Midbrain (tissue), 1 donor: ENCODE measurements around the gene SCRT2.
"Not testable (repeated sequence)": the region's sequence is repeated elsewhere in the genome, so short reads cannot be mapped to it uniquely, and the experiment has no call there.

Experiments used
- DNase-seq: peaks from one replicate; lab custom pipeline; 2025; lab: John Stamatoyannopoulos, UW

Gene SCRT2

DNA sequence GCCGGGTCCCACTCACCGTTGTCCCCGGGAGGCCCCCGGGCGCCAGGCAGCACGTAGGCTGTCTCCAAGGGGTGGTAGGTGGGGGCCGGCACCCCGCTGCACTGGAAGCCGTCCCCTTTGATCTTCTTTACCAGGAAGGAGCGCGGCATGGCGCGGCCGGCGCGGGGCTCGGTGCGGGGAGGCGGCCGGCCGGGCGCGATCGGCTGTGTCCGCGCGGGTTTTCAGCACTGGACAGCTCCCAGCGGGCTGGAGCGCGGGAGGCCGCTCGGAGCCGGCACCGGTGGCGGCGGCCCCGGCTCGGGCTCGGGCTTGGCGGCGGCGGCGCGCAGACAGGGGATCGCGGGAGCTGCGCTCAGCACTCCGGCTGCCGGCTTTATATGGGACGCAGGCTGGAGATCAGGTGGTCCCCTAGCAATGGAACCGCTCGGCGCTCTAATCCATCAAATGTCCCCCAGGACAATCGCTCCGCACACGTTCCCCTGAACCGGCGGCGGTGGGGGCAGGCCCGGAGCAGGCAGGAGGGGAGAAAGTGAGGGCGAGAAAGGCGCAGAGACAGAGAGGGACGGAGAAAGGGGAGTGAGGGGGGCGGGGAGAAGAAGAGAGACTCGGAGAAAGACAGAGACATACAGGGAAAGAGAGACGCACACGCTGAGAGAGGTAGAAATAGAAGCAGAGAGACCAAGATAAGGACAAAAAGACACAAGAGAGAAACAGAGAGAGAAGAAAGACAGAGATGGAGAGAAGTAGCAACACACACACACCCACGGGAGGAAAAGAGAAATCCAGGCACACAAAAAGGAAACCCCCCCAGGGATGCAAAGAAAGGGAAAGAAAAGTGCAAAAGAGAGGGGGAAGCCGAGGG is at the start of gene SCRT2:
Gene SCRT2, minus strand, starts transcription at position 350 of the 862 bp plus-strand sequence. Its CDS starts 201 bp downstream, at position 149.
- peak; percentile 74 for DNase-seq

DNA sequence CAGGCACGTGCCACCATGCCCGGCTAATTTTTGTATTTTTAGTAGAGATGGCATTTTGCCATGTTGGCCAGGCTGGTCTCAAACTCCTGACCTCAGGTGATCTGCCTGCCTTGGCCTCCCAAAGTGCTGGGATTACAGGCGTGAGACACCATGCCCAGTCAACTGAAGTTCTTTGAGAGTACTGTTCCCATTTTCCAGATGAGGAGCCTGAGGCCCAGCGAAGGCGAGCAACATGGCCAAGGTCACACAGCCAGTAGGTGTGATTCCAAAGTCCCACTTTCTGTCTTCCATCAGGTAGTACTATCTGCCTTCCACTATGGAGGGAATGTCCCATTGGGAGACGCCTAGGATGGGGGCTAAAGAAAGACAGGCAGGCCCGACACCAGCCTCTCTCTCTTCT is 49.2 kb upstream of the SCRT2 start:
- not testable (repeated sequence) for DNase-seq

DNA sequence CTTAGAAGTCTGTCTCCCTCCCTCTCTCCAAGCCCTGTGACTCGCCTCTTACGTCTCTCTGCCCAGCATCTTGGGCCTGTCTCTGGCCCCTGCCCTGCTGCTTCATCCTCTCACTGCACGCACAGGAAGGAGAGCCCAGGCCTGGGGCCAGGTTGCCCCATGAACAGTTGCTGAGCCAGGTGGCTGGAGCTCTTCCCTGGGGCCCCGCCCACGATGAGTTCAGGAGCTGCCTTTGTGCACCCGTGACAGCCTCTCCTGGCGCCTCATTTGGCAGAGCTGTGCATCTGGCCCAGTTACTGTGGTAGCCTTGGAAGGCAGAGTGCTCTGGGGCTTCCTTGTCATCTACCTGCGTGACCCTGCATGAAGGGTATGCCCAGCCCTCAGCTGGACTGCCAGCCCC is 48.2 kb upstream of the SCRT2 start:
- DNase-seq = no peak

DNA sequence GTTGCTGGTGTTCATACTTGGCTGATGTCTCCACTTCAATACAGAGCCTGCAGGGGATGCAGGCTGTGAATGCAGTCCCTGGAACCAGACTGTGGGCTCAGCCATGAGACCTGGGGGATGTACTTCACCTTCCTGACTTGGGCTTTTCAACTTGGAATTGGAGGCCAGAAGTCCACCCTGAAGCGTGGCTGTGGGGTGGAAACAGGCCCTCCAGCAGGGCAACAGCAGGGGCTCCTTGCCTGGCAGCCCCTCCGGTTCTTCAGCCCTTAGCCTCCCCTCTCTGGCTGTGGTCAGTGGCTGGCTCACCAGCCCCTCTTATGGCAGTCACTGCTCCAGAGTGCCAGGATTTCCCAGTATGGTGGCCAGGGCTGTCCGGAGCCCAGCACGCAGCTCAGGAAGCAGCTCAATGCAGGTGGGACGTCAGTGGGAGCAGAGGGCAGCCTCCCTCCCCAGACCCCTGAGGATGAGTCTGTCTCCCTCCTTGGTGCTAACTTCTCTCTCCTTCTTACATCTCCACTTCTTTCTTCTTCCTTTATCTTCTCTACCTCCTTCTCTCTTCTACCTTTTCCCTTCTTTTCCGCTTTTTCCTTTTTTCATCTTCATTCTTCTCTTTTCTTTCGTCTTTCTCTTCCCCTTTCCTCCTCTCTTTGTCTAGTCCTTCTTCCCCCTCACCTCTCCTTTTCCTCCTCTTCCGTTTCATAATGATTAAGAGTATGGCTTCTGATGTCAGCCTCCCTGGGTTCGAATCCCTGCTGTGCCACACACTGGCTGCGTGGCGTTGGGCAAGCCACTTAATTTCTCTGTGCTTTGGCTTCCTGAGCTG is 47.4 kb upstream of the SCRT2 start:
- no peak for DNase-seq

DNA sequence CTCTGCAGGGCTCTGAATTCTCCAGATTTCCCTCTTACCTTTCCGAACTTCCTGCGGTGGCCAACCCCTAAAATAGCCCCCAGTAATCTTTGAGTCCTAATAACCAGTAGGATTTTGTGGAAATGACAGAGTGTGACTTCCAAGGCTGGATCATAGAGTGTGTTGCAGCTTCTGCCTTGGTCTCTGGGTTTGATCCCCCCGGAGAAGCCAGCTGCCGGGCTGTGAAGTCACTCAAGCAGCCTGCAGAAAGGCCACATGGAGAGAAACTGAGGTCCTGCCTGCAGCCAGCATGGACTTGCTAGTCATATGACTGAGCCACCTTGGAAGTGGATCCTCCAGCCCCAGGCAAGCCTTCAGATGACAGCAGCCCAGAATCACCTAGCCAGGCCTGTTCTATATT is 46.3 kb upstream of the SCRT2 start:
- no peak for DNase-seq

DNA sequence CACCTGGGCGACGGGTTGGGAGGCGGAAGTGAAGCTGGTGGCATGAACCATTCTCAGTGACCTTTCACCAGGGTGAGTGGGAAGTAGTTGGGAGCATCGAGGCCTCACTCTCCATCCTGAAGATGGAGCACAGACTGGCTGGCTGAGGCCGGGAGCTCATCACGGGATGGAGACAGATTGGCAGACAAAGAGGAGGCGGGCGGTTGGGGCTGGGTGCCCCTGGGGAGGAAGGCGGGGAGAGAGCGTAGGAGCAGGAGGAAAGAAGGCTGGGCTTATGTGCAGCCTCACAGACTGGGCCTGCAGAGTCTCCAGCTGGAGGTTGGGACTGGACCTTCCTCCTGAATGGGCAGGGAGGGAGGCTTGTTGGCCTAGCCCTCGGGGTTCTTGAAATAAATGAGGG is 44.2 kb upstream of the SCRT2 start:
- DNase-seq = no peak

DNA sequence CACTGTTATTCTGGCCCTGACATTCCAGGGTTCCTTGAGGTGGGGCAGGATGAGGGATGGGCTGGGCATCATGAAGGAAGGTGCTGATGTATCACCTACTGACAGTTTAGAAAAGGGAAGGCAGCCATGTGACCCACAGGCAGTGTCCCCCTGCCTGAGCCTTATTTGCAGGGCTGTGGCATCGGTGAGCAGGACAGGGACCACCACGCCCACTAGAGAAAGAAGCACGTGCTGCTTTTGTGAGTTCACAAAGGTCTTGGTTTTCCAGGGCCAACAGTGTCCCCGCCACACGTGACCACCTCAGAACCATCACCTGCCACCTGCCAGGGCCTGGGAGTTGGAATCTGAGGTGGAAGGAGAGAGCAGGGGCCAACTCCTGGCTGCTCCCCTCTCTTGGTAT is 43.5 kb upstream of the SCRT2 start:
- DNase-seq = no peak

DNA sequence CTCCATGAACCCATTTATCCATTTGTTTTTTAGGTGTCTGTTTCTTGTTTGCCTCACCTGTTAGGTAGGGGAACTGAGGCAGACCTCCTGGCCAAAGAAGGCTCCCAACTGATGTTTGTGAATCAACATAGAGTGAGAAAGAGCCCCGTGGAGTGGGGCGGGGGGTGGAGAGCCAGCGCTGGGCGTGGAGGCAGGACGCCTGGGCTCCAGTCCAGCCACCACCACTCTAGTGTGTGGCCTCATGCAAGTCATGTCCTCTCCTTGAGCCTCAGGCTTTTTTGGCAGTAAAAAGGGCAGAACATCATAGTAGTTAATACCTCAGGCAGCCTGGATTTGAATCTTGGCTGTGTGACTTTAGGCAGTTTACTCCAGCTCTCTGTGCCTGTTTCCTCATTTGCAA is 42.2 kb upstream of the SCRT2 start:
- peak; percentile 2 for DNase-seq

DNA sequence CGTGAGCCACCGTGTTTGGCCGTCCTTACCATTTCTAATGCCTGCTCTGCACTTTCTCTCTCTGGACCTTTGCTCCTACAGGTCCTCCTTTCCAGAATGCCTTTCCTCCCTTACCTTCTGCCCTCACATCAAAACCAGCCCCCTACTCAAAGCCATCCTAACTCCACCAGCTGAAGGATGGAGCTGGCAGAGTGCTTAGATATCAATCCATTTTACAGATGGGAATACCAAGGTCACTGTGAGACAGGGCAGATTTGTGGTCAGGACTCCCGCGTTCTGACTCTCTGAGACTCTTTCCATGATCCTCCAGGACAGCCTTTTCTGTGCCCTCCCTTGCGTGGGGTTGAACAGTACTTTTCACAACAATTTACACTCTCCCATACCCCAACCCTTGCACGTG is 41.7 kb upstream of the SCRT2 start:
- no peak for DNase-seq

DNA sequence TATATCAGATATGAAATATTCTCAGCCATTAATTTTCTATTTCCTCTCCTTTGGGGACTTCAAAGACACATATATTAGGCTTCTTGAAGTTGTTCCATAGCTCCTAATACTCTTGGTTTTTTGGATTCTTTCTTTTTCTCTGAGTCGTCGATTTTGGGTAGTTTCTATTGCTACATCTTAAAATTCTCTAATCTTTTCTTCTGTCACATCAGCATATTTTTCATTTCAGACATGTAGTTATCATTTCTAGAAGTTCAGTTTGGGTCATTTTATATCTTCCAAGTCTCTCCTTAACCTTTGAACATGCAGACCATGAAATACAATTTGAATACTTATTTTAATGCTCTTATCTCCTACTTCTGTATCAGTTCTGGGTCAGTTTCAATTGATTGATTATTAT is 38.9 kb upstream of the SCRT2 start:
- no peak for DNase-seq

DNA sequence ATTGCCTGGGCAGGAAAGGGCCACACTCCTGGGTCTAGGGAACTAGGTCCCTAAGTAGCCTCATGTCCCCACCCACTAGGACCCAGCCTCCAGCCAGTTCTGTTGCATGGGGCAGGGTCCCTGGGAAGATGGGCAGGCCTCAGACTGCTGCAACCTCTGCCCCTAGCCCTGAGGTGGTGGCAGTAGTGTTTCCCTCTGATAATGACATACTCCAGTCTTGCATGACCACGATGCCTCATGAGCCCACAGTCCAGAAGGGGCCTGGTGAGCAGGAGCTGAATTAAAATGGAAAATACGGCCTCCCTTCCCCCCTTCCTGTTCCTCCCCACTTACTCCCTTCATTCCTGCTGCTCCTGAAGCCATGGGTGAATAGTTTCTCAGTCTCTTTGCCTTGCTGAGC is 36.0 kb upstream of the SCRT2 start:
- no peak for DNase-seq

DNA sequence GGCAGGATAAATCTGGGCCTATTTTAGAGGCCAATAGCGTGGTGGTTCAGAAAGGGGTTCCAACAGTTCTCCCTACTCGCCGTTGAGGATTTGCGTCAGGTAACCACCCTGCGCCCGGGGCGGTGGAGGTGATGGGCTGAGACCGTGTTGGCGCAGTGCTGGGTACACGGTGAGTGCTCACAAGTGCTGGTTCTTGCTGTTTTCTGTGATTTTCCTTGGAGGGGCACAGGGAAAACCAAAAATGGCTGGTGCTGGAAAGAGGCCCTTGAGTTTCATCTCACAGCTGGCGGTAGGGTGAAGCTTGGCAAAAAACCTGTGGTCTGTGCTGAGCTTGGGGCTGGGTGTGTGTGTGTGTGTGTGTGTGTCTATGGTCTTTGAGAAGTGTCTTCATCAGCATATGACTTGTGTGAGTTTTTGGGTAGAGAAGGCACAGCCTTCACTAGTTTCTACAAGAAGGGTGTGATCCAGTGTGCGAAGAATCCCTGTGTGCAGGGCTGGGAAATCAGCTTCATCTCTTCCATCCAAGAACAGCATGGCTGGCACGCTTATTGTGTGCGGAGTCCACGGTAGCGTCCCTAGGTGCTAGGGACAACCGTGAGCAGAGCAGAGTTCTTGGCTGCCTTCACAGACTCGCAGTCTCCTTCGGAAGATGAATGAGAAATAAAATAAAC is 35.3 kb upstream of the SCRT2 start:
- DNase-seq = no peak

DNA sequence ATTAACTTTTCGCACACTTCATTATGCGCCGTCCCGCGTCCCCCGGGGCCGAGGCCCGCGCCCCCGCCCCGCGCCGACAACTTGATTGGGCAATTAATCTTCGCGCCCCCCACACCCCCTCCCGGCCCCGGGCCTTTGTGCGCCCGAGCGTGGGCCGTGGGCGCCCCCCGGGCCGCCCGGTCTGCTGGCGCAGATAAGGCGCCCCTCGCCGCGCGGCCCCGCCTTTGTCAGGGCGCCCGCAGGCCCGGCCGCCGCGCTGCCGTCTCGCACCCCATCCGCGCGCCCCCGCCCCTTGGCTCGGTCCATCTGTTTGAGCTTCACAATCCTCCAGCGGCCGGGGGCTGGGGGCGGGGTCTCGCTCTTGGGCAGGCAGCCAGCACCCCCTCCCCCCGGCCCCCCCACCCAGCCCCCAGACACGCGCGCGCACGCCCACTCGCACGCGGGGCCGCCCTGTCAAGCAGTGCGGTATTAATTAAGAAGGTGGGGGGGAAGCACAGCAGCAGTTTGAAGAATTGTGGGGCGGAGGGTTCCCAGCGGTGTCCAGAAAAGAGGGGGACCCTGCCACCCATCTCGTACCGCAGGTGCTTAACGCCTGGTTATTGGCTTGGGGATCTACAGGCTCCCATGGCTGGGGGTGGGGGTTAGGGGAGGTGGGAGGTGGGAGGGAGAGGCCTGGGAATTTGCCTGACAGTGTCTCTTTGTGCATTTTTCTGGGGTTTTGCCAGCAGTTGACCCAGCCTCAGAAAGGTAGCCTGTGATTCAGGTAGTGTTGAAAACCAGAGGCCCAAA is 34.6 kb upstream of the SCRT2 start:
- no peak for DNase-seq

DNA sequence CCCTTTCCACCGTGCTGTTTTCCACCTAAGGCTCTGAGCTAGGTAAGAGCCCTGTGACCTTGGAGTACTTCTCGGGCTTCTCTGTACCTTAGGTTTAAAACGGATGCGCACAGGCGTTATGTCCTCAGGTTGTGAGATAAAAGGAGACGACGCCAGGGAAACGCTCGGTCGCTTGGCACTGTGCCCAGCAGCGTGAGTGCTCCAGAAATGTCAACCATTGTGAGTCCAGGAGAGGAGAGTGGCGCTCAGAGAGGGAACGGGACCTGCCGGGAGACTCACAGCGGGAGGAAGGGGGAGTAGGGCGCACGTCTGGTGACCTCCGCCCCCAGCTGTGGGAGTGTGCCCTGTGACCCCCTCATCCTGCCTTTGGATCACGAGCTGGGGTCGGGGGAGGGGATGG is 33.8 kb upstream of the SCRT2 start:
- DNase-seq = peak; percentile 15

DNA sequence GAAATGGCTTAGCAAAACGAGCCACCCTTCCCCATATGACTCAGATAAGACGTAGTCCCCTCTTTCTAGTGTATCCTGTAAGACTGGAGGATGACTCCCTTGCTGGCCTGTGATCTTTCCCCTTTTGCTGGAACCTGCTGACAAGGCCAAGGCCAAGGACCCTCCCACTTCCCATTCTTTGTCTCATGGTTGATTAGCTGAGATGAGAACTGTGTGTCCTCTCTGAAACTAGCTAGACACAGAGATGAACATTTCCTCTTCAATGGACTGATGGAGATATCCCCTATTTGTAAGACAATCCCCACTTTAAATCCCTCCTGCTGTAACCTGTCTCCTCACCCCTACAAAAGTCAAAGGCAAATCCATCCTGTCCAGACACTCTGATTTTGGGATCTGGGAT is 33.4 kb upstream of the SCRT2 start:
- no peak for DNase-seq

DNA sequence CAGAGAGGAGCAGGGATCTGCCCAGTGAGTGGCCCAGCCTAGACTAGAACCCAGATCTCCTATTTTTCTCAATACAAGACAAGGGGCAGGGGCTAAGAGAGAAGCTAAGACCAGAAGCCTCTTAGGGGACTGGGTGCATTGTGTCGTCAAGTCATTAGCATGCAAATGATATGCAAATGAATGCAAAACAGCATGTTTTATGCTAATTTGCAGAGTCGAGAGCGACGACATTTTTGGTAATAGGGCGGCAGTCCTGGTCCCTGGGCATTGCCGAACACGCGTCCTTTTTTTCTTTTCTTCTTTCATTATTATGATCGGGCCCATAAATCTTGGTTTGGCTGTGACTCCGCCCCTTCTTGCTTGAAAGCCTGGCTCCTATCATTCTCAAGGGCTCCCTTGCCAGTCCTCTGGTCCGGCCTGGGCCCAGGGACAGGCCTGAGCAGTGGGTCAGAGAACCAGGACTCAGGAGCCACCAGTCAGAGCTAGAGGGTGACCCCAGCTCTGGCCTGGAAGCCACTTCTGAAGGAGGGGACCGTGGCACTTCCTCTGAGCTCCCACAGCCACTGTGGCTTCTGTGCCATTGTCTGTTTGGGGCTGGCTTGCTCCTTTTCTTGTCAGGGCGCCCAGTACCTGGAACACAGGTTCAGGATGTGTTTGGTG is 32.0 kb upstream of the SCRT2 start:
- no peak for DNase-seq

DNA sequence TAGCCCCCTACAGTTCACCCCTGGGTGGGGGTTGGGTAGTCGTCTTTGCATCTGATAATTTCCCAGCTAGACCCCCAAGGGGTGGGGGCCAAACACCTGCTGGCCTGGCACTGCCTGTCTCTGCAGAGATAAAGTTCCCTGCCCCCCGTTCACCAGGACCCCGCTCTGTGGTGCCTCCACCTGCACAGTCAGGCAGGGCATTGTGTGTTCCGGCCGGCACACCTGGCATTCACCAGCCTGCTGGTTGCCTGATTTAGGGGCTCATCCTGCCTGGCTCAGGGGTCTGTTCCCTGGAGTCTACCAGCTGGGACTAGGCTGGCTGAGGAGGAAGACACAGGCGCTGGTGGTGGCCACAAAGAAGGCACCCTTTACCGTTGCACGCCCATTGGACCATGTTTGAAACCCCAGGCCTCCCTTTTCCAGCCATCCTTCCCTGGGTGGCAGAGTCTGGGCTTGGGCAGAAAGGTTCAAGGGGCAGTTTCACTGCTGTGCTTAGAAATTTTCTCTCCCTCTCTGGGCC is 30.8 kb upstream of the SCRT2 start:
- no peak for DNase-seq

DNA sequence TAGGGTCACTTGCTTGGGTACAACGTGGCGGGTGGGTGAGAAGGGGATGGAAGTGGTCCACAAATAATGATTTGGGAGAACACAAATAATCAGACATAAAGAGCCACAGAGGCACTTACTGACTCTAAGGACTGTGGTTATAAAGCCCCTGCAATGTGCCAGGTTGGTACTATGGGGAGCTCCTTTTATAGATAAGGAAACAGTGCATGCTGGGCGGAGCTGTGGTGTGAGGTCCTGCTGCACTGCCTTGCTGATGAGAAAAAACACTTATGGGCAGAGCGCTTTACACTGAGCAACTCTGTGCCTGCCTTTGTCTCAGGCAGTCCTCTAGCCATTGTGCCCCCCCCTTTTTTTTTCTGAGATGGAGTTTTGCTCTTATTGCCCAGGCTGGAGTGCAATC is 29.1 kb upstream of the SCRT2 start:
- no peak for DNase-seq

DNA sequence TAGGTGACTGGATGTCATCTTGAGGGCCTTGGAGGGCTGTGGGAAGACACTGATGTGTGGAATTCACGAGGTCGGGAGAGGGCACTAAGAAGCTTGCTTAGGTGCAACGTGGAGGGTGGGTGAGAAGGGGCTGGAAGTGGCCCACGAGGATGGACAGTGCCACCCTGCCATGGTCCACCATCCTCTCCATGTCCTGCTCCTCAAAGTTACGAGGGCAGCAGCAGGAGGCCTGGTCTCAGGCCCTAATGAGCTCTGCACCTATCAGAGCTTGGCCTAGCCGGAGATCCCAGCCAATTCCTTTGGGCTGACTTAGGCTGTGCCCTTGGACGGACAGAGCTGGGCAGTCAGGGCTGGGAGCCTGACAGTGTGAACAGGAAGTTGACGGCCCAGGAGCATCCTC is 27.8 kb upstream of the SCRT2 start:
- DNase-seq = no peak

DNA sequence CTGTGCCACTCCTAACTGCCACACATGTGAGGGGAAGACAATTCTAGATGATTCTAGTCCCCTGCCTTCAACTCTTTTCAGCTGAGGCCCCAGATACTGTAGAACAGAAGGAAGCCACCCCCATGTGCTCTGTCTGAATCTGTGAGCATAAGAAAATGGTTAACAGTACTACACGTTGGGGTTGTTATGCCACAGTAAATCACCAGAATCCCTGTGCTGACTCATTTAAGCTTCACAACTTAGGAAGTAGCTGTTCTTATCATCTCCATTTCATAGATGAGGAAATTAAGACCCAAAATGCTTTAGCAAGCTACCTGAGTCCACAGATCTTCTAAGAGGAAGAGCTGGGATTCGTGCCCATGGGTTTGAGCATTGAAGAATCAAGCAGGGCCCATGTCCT is 27.4 kb upstream of the SCRT2 start:
- no peak for DNase-seq
